ENCODE measurements around the gene ZFP92. TPM values are rescaled to one million over a fixed set of nuclear protein-coding genes. Genes with fewer than 3 reads are reported as not detected.

Gene ZFP92
- total RNA-seq, 1 donor from 2014 or later, result 0.08 TPM

DNA sequence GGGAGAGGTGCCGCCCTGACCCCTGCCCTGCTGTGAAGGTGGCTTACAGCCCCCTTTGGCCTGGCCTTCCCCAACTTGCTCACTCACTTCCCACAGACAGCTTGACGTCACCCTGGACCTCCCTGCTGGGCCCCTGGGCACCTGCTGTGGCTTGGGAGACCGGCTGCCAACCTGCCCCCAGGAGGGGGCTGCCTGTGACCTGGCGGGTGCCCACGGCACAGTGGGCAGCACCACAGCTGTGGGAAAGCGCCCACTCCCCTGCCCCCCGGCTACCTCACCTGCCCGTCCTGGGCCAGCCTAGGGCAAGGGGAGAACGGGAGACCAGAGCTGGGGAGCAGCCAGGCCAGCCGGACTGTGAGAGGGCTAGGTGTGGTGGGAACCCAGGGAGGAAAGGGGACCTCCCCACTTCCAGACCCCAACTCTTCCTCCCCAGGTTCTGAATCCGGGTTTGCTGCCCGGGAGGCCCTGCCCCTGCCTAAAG is 2.4 kb upstream of the ZFP92 start:
- no peak for ATAC-seq

- no peak for ATAC-seq
Observed at GRCh38 chrX:153409414-153410101, 1.7 kb upstream of the ZFP92 start.

DNA sequence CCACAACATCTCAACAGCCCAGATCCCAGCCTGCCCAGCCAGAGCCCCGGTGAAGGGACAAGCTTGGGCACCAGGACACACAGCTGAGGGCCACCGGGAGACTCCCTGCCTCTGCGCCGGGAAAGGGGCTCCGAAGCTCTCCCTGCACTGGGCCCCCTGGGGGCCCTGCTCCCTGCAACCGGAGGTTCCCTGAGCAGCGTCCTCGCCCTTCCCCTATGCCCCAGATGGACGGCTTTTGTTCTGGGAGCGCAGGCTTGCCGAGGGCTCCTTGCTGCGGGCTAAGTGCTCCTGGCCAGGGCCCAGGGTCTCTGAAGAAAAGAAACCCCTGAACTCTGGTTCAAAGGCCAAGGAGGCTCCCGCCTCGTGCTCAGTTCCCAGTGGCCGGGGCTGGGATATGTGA is 899 bp upstream of the ZFP92 start:
- no peak for ATAC-seq

DNA sequence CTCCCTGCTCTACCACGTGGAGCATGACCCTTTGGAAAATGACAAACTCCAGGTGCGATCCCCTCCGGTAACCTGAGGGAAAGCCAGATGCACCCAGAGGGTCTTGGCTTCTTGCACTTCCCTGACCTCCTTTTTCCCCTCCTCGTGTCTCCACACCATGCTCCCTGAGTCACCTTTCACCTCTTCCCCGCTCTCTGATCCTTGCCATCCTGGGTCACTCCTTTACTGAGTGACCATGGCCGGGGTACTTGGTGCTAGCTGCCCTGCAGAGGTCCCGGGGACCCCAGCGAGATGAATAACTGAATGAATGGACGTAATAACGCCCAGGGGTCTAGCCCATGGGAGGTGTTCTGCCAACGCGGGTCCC is 401 bp upstream of the ZFP92 start:
- ATAC-seq, result no peak

- ATAC-seq, result peak; percentile 76
Observed at GRCh38 chrX:153411988-153412574, 809 bp downstream of the ZFP92 start.

- ATAC-seq, result no peak
Observed at GRCh38 chrX:153412746-153413720, 1.8 kb downstream of the ZFP92 start.

DNA sequence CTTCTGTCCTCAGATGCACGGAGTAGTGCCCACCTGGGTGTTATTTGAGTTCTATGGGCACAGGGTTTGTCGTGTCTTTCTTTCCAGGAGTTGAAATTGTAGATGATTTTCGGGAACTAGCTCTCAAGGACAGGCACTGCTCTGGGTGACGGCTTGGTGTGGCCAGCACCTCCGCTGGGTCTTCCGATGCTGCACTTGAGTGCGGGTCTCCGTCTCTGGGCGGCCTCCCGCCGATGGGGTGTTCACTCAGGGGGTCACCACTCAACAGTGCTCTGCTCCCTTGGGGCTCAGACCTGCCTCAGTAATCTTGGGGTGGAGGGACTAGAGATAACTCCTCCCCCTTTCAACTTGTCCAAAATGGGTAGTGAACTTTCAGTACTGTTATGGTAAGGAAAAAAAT is 2.5 kb downstream of the ZFP92 start:
- ATAC-seq, result no peak

GRCh38 chrX:153414856-153415510 is 3.7 kb downstream of the ZFP92 start:
- no peak for ATAC-seq

DNA sequence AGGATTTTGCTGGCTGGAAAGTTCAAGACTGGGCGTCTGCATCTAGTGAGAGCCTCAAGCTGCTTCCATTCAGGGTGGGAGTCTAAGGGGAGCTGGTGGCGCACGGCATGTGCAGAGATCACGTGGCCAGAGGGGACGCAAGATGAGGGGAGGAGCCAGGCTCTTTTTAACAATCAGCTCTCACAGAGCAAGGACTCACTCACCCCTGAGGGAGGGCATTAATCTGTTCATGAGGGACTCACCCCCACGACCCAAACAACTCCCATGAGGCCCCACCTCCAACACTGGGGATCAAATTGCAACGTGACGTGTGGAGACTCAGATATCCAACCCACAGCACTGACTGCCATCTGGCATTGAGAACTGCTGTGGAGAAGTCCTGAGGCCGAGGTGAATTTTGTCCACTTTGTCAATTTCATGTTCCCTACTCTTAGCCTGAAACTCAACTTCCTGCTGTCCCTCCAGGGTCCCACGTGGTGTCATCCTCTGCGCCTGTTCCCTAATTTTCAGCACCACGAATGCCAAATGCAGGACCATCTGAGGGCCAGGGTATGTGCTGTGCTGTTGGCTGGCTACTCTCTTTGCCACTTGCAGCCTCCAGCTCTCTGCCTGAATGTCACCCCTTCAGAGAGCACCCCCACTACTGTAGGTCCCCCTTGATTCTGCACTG is 5.6 kb downstream of the ZFP92 start:
- ATAC-seq, result no peak

- ATAC-seq, result no peak
Observed at GRCh38 chrX:153417637-153418036, 6.4 kb downstream of the ZFP92 start.

- ATAC-seq, result no peak
Observed at GRCh38 chrX:153420851-153421599, 9.8 kb downstream of the ZFP92 start.

DNA sequence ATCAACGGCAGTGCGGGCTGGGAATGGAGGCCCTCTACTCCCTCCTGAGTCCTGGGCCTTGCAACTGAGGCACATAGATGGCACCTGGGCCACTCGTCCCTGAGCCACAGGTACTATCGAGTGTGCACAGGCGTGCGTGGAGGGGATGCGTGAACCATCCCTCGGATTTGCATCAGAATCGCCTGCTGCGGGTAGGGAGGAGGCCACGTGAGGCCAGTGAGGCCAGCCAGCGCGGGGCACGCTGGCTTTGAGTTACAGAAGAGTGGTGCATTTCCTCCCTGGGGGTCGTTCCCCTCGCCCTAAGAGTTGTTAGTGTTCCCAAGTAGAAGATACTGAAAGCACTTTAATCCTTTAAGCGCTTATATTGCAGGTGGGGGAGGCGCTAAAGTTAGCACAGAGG is 10.6 kb downstream of the ZFP92 start:
- ATAC-seq, result no peak

DNA sequence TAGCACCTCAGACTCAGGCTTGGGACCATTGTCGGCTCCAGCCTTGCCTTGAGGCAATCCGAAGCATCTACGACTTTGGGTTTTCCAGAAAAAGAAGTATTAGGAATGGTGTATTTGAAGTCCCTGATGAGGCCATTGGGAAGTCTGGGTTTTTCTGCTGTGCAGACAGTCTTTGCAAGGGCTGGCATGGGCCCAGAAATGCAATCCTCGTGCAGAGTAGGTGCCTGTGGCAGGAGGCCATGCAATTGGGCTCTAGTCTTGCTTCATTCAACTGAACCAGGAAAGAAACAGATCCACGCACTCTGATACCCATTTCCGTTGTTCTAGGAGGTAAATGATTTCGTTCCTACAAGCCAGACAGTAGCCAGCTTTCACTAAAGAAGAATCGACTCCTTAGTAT is 12.4 kb downstream of the ZFP92 start:
- no peak for ATAC-seq

DNA sequence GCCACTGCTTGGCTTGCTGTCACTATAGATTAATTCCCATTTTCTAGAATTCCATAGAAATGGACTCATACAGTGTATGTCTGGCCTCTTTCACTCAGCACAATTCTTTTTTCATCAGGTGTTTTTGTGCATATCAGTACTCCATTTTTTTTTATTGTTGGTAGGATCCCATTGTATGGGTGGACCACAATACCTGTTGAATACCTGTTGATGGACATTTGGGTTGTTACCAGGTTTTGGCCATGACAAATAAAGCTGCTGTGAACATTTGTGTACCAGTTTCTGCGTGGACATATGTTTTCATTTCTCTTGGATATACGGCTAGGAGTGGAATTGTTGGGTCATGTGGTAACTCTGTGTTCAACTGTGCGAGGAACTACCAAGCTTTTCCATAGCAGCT is 14.9 kb downstream of the ZFP92 start:
- no peak for ATAC-seq

DNA sequence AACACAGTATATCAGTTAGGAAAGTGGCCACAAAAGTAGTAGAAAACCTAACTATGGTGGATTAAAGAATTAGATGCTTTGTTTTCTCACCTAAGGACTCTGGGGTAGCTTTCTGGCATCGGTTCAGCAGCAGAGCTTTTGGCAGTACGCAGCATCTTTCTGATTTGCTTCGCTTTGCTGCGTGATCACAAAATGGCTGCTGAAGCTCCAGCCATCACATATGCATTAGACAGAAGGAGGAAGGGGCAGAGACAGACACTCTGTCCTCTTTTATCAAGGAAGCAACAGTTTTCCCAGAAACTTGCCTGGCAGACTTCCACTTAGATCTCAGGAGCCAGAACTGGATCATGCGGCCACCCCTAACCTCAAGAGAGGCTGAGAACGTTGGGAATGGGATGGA is 19.5 kb downstream of the ZFP92 start:
- ATAC-seq, result no peak

DNA sequence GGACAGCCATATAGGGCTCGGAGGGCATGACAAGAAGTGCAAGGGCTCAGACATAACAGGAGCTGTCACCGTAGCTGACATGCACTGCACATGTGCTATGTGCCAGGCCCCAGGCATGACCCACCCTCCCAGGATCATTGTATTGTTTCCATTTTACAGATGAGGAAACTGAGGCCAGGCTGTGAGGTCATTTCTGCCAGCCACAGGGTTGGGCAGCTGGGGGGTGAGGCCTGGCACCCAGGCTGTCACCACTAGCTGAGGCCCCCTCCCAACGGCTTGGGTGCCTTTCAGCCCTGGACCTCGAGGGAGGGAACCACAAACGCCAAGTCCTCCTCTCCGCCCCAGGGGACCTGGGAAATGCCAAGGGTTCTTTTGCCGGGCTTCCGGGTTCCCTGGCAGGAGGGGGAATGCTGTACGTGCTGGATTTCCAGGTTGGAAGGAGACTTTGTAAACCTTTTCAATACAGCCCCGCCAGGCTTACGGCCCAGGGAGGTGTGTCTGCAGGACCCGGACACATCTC is 21.9 kb downstream of the ZFP92 start:
- ATAC-seq, result no peak

DNA sequence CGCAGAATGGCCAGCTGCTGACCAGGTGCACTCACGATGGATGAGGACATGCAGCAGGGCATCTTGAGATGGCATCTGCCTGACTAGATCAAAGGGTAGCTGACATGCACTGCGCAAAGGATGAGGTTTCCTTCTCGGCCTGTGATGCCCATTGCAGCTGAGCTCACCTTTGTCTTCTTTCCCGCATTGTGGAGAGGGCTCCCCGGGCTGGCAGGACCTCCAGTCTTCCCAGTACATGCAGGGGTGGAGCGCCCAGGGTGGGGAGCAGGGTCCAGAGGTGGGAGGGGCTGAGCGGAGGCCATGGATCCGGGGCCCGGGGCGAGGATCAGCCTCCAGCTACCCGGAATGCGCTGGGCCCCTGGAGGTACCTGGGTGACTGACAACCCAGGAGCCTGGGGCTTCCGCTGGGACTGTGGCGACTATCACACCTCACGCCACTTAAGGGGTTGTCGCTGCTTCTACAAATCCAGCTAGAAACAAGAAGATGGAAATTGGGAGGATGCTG is 22.6 kb downstream of the ZFP92 start:
- no peak for ATAC-seq

DNA sequence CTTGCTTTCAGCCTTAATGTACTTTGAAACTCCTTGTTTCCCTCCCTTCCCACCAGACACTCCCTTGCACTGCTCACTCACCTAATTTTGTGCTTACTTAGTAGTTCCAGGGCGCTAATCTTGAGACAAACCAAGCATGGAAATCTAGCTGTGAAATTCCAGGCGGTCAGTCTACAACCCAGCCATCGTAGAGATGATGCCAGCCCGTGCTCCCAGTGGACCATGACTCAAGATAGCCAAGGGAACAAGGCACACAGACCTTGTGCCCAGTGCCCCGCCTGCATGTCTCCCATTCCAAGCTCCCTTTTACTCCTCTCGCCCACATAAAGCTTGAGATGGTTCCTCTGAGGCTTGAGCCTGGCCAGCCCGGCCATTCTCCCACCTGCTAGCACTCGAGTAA is 23.5 kb downstream of the ZFP92 start:
- no peak for ATAC-seq

DNA sequence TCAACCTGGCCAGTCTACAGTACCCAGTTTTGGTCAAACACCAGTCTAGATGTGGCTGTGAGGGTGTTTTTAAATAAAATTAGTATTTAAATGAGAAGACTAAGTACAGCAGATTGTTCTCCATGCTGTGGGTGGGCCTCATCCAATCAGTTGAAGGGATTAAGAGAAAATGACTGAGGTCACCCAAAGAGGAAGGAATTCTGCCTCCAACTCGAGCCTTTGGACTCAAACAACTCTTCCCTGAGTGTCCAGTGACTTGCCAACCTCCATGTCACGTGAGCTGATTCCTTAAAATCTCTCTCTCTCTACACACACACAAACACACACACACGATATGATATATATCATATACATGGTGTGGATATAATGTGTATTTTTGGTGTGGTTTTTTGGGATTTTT is 24.6 kb downstream of the ZFP92 start:
- ATAC-seq, result no peak

- no peak for ATAC-seq
Observed at GRCh38 chrX:153438532-153438931, 27.3 kb downstream of the ZFP92 start.

- ATAC-seq, result no peak
Observed at GRCh38 chrX:153439977-153440376, 28.7 kb downstream of the ZFP92 start.

All from esophagus mucosa (tissue), 1 donor.